ENCODE results near the gene GZF1.

DNA sequence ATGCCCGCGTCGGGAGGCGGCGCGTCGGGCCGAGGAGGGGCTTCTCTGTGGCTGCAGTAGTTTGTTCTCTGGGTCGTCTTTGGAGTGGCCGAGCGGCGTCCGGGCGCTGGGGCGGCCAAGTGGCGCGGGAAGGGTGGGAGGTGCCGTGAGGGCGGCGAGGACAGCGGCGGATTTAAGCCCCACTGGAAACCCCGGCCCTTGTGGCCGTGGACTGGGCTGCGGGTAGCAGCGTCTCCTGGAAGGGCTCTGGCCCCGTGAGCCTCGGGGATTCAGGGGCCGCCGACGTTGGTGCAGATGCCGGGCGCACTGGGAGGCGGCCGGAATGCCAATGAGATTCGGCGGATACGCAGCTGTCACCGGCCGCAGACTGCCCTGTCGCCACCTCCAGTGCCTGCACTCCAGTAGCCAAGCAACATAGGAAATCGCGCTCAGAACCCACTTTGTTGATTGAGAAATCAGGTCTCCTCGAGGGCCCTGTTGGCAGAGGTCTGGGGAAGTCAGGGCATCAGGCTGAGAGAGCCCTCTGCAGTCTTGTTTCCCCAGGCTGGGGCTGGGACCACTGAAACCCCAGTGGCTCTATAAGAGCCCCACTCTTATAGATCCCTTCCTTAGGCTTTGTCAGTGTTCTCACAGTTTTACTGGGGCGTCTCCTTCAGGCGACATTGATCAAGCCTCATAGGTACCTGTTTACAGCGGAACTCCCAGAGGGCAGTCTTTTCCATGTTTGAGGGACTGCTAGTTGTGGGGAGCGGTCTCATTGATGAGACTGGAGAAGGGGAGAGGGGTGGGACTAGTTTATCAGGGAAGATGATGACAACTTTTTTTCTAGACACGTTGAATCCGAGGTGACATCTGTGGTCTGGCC lies 642 bp downstream of the GZF1 start:
- TF ChIP-seq, protein P1, sequence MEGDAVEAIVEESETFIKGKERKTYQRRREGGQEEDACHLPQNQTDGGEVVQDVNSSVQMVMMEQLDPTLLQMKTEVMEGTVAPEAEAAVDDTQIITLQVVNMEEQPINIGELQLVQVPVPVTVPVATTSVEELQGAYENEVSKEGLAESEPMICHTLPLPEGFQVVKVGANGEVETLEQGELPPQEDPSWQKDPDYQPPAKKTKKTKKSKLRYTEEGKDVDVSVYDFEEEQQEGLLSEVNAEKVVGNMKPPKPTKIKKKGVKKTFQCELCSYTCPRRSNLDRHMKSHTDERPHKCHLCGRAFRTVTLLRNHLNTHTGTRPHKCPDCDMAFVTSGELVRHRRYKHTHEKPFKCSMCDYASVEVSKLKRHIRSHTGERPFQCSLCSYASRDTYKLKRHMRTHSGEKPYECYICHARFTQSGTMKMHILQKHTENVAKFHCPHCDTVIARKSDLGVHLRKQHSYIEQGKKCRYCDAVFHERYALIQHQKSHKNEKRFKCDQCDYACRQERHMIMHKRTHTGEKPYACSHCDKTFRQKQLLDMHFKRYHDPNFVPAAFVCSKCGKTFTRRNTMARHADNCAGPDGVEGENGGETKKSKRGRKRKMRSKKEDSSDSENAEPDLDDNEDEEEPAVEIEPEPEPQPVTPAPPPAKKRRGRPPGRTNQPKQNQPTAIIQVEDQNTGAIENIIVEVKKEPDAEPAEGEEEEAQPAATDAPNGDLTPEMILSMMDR (IDR thresholded peaks at IDR 0.05; ENCODE audit: low read depth, low read length) = no peak
- no peak for TF ChIP-seq POLR2A (IDR thresholded peaks at IDR 0.05; ENCODE audit: extremely low read depth, insufficient read length)
